KMS-11 (cell line): ENCODE results near the gene SDK1.

Experiments used
- H2AFZ ChIP-seq: fragments of 200-600 bp; sonication (generic); 2 replicates; pipeline ENCODE4 v1.6.1; 2016; ENCODE audit warnings: antibody characterized with exemption, mixed run types, low read depth
- H3K27ac ChIP-seq: fragments of 200-600 bp; sonication (generic); 2 replicates; pipeline ENCODE4 v1.6.1; 2016; ENCODE audit warnings: mild to moderate bottlenecking, mixed run types
- H3K27me3 ChIP-seq: fragments of 200-600 bp; sonication (generic); 2 replicates; pipeline ENCODE4 v1.6.1; 2017; ENCODE audit warnings: mild to moderate bottlenecking, low read depth, mixed run types, moderate library complexity; ENCODE audit not compliant: insufficient read depth
- H3K36me3 ChIP-seq: fragments of 200-600 bp; sonication (generic); 2 replicates; pipeline ENCODE4 v1.6.1; 2017; ENCODE audit warnings: mild to moderate bottlenecking, mixed run types; ENCODE audit not compliant: insufficient read depth
- H3K4me1 ChIP-seq: fragments of 200-600 bp; sonication (generic); 2 replicates; pipeline ENCODE4 v1.6.1; 2016; ENCODE audit warnings: mild to moderate bottlenecking, low read depth, mixed run types; ENCODE audit not compliant: poor library complexity, severe bottlenecking
- H3K4me2 ChIP-seq: fragments of 200-600 bp; sonication (generic); 2 replicates; pipeline ENCODE4 v1.7.0; 2016; ENCODE audit warnings: mild to moderate bottlenecking, mixed run types
- H3K4me3 ChIP-seq: fragments of 200-600 bp; sonication (generic); IDR thresholded peaks from 2 replicates; pipeline ENCODE4 v1.6.1; 2017; ENCODE audit warnings: low read depth, low read length, mixed read lengths; ENCODE audit not compliant: insufficient read depth
- H3K79me2 ChIP-seq: fragments of 200-600 bp; sonication (generic); 2 replicates; pipeline ENCODE4 v1.6.1; 2016; ENCODE audit warnings: low read depth, mixed run types; ENCODE audit not compliant: insufficient read depth
- H3K9ac ChIP-seq: fragments of 200-600 bp; sonication (generic); 2 replicates; pipeline ENCODE4 v1.6.1; 2016; ENCODE audit warnings: mild to moderate bottlenecking, mixed run types
- H4K20me1 ChIP-seq: fragments of 200-600 bp; sonication (generic); 2 replicates; pipeline ENCODE4 v1.6.1; 2016; ENCODE audit warnings: mild to moderate bottlenecking, mixed run types; ENCODE audit not compliant: insufficient read depth
- CTCF ChIP-seq: fragments of 200-600 bp; sonication (generic); conservative IDR thresholded peaks from 2 replicates; pipeline ENCODE4 v1.6.1; 2017; ENCODE audit warnings: low read depth, mild to moderate bottlenecking, antibody characterized with exemption, low read length, moderate library complexity, mixed read lengths

Gene SDK1

GRCh38 chr7:4265066-4265465 lies 964.0 kb downstream of the SDK1 start:
- no peak overlapping the region for H3K4me3 ChIP-seq
- no peak overlapping the region for H2AFZ ChIP-seq
- no peak overlapping the region for H3K9ac ChIP-seq

GRCh38 chr7:4265676-4266075 lies 964.6 kb downstream of the SDK1 start:
- H3K4me2 ChIP-seq = no peak overlapping the region

More at GRCh38 chr7:4265066-4265465, 964.0 kb downstream of the SDK1 start:
- peaks cover 2% of the 10 kb centered on the region; the same call in 1 of the 2 replicates for H3K27me3 ChIP-seq
- no peaks in the 10 kb centered on the region for H3K4me1 ChIP-seq
- H3K79me2 ChIP-seq = no peaks in the 10 kb centered on the region
- TF ChIP-seq CTCF = no peak
- no peak overlapping the region for H3K4me2 ChIP-seq
- no peaks in the 10 kb centered on the region for H3K36me3 ChIP-seq
- no peaks in the 10 kb centered on the region for H4K20me1 ChIP-seq
- H3K27ac ChIP-seq = no peak overlapping the region

DNA sequence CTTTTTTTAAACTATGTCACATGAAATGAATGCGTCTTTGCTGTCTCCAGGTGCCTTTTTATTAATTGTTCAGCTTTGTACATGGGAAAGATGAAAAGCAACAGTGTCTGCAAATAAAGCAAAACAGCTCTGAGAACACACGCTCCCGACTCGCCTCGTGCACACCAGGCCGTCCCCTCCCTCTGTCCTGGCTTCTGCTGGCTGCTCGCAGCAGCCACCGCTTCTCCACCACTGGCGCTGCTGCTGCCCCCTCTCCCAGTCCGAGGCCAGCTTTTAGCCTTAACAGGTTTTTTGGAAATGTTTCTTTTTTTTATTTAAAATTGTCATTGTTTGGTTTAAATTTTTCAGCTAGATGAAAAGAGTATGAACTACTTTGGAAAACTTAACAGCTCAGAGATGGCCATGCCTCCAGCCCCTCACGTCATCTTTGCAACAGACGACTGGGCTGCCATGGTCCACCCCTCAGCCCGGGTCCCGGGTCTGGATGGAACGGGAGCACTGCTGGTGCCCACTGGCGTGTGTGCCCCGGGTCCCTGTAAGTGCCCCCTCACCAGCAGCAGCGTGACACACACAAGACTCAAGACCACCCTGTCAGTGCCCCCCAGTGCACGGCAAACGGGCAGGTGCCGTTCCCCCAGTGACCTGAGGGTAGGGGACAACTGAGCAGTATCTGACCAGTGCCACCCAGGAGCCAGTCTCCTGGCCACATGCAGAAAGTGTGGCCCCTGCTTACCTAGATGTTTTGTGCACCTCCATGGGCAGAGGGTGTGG lies 965.4 kb downstream of the SDK1 start:
- no peaks in the 10 kb centered on the region for H3K4me1 ChIP-seq
- no peak overlapping the region for H3K27ac ChIP-seq
- no peak overlapping the region for H2AFZ ChIP-seq
- H3K36me3 ChIP-seq = no peaks in the 10 kb centered on the region
- TF ChIP-seq CTCF = no peak
- H3K79me2 ChIP-seq = no peaks in the 10 kb centered on the region
- peaks cover 2% of the 10 kb centered on the region; the same call in 1 of the 2 replicates for H3K27me3 ChIP-seq
- H3K4me3 ChIP-seq = no peak overlapping the region
- no peak overlapping the region for H3K9ac ChIP-seq
- H3K4me2 ChIP-seq = no peak overlapping the region
- no peaks in the 10 kb centered on the region for H4K20me1 ChIP-seq

More at GRCh38 chr7:4265676-4266075, 964.6 kb downstream of the SDK1 start:
- Histone ChIP-seq H3K4me1 (no peaks in the 10 kb centered on the region), H3K36me3 (no peaks in the 10 kb centered on the region), H4K20me1 (no peaks in the 10 kb centered on the region), H3K27me3 (peaks cover 2% of the 10 kb centered on the region; the same call in 1 of the 2 replicates), H3K4me3 (no peak overlapping the region), H3K79me2 (no peaks in the 10 kb centered on the region), H2AFZ (no peak overlapping the region), H3K9ac (no peak overlapping the region), H3K27ac (no peak overlapping the region)
- no peak for TF ChIP-seq CTCF

DNA sequence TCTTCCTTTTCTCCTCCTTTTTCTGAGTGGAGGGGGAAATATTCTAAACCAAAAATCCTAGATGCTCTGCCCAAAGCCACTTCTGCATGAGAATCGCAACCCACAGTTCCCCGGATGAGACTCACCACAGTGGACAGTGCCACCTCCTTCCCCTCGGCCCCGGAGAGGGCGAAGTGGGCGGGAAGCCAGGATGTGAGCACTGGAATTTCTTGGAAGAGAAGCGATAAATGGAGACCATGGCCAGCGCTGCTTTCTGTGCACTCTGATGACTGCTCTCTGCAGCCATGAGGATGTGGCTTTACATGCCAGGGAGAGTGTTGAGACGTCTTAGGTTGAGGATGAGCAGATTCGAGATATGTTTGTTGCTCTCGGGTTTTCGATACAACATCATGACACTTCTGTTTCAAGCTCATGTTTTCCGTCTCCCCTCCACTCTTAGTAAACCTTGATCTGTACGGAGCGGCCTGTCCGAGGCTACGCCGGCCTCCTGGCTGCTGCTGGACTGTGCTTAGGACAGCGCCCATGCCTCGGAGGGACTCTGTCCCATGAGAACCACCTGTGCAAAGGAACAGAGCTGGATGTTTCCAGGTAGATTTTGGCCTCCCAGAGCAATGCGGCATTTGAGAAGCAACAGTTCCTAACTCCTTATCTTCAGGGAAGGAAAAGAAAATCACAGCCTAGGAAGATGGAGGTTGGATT lies 966.4 kb downstream of the SDK1 start:
- Histone ChIP-seq H3K27ac (no peak overlapping the region), H4K20me1 (no peaks in the 10 kb centered on the region), H3K9ac (no peak overlapping the region), H3K4me2 (no peak overlapping the region), H3K36me3 (no peaks in the 10 kb centered on the region), H2AFZ (no peak overlapping the region; the same call in 1 of the 2 replicates), H3K4me3 (no peak overlapping the region), H3K79me2 (no peaks in the 10 kb centered on the region), H3K4me1 (no peaks in the 10 kb centered on the region), H3K27me3 (peaks cover 2% of the 10 kb centered on the region; the same call in 1 of the 2 replicates)
- no peak for TF ChIP-seq CTCF
